ENCODE results near the gene MCAT.

Gene MCAT

GRCh38 chr22:43136801-43137200, 6.4 kb downstream of the MCAT start:
- DNase-seq, result no peak
- H3K27ac ChIP-seq (ENCODE audit: insufficient read depth, low read length, poor library complexity, severe bottlenecking), result no peak overlapping the region
- peaks cover 22% of the 10 kb centered on the region for H3K36me3 ChIP-seq (ENCODE audit: control insufficient read depth, insufficient read depth, low read length)
- no peak overlapping the region for H3K4me3 ChIP-seq (ENCODE audit: insufficient read depth, low read depth, low read length, poor library complexity, severe bottlenecking)
- H3K27me3 ChIP-seq (replicated peaks; ENCODE audit: control insufficient read depth, insufficient read depth, low read length, poor library complexity, severe bottlenecking), result no peaks in the 10 kb centered on the region
- no peaks in the 10 kb centered on the region for H3K9me3 ChIP-seq (ENCODE audit: control insufficient read depth, low read length)
- no peaks in the 10 kb centered on the region for H3K4me1 ChIP-seq (ENCODE audit: control insufficient read depth, insufficient read depth, low read length, poor library complexity, severe bottlenecking)

- Histone ChIP-seq H3K4me3 (ENCODE audit: insufficient read depth, low read depth, low read length, poor library complexity, severe bottlenecking) (no peak overlapping the region), H3K36me3 (ENCODE audit: control insufficient read depth, insufficient read depth, low read length) (peaks cover 22% of the 10 kb centered on the region), H3K4me1 (ENCODE audit: control insufficient read depth, insufficient read depth, low read length, poor library complexity, severe bottlenecking) (no peaks in the 10 kb centered on the region), H3K9me3 (ENCODE audit: control insufficient read depth, low read length) (no peaks in the 10 kb centered on the region), H3K27me3 (replicated peaks; ENCODE audit: control insufficient read depth, insufficient read depth, low read length, poor library complexity, severe bottlenecking) (no peaks in the 10 kb centered on the region), H3K27ac (ENCODE audit: insufficient read depth, low read length, poor library complexity, severe bottlenecking) (no peak overlapping the region)
- DNase-seq, result no peak
Observed at GRCh38 chr22:43136255-43136654, 6.9 kb downstream of the MCAT start.

GRCh38 chr22:43135565-43135964, 7.6 kb downstream of the MCAT start:
- no peak for DNase-seq
- H3K27me3 ChIP-seq (replicated peaks; ENCODE audit: control insufficient read depth, insufficient read depth, low read length, poor library complexity, severe bottlenecking), result no peaks in the 10 kb centered on the region

GRCh38 chr22:43134553-43134952, 8.6 kb downstream of the MCAT start:
- Histone ChIP-seq H3K27me3 (replicated peaks; ENCODE audit: control insufficient read depth, insufficient read depth, low read length, poor library complexity, severe bottlenecking) (no peaks in the 10 kb centered on the region), H3K4me1 (ENCODE audit: control insufficient read depth, insufficient read depth, low read length, poor library complexity, severe bottlenecking) (no peaks in the 10 kb centered on the region), H3K36me3 (ENCODE audit: control insufficient read depth, insufficient read depth, low read length) (peaks cover 18% of the 10 kb centered on the region), H3K9me3 (ENCODE audit: control insufficient read depth, low read length) (no peaks in the 10 kb centered on the region), H3K27ac (ENCODE audit: insufficient read depth, low read length, poor library complexity, severe bottlenecking) (no peak overlapping the region), H3K4me3 (ENCODE audit: insufficient read depth, low read depth, low read length, poor library complexity, severe bottlenecking) (no peak overlapping the region)
- no peak for DNase-seq

More at GRCh38 chr22:43135565-43135964, 7.6 kb downstream of the MCAT start:
- H3K27ac ChIP-seq (ENCODE audit: insufficient read depth, low read length, poor library complexity, severe bottlenecking), result no peak overlapping the region
- no peaks in the 10 kb centered on the region for H3K4me1 ChIP-seq (ENCODE audit: control insufficient read depth, insufficient read depth, low read length, poor library complexity, severe bottlenecking)
- no peaks in the 10 kb centered on the region for H3K9me3 ChIP-seq (ENCODE audit: control insufficient read depth, low read length)
- H3K36me3 ChIP-seq (ENCODE audit: control insufficient read depth, insufficient read depth, low read length), result peaks cover 20% of the 10 kb centered on the region
- H3K4me3 ChIP-seq (ENCODE audit: insufficient read depth, low read depth, low read length, poor library complexity, severe bottlenecking), result no peak overlapping the region

- H3K4me3 ChIP-seq (ENCODE audit: insufficient read depth, low read depth, low read length, poor library complexity, severe bottlenecking), result no peak overlapping the region
- H3K4me1 ChIP-seq (ENCODE audit: control insufficient read depth, insufficient read depth, low read length, poor library complexity, severe bottlenecking), result no peaks in the 10 kb centered on the region
- no peaks in the 10 kb centered on the region for H3K27me3 ChIP-seq (replicated peaks; ENCODE audit: control insufficient read depth, insufficient read depth, low read length, poor library complexity, severe bottlenecking)
- H3K27ac ChIP-seq (ENCODE audit: insufficient read depth, low read length, poor library complexity, severe bottlenecking), result no peak overlapping the region
- H3K36me3 ChIP-seq (ENCODE audit: control insufficient read depth, insufficient read depth, low read length), result peaks cover 18% of the 10 kb centered on the region
- H3K9me3 ChIP-seq (ENCODE audit: control insufficient read depth, low read length), result no peaks in the 10 kb centered on the region
- no peak for DNase-seq
Observed at GRCh38 chr22:43133401-43133800, 9.8 kb downstream of the MCAT start.

- DNase-seq, result no peak
- Histone ChIP-seq H3K27ac (ENCODE audit: insufficient read depth, low read length, poor library complexity, severe bottlenecking) (no peak overlapping the region), H3K9me3 (ENCODE audit: control insufficient read depth, low read length) (no peaks in the 10 kb centered on the region), H3K4me3 (ENCODE audit: insufficient read depth, low read depth, low read length, poor library complexity, severe bottlenecking) (no peak overlapping the region), H3K4me1 (ENCODE audit: control insufficient read depth, insufficient read depth, low read length, poor library complexity, severe bottlenecking) (no peaks in the 10 kb centered on the region), H3K36me3 (ENCODE audit: control insufficient read depth, insufficient read depth, low read length) (peaks cover 14% of the 10 kb centered on the region), H3K27me3 (replicated peaks; ENCODE audit: control insufficient read depth, insufficient read depth, low read length, poor library complexity, severe bottlenecking) (no peaks in the 10 kb centered on the region)
Observed at GRCh38 chr22:43131773-43132501, 11.3 kb downstream of the MCAT start.

- no peaks in the 10 kb centered on the region for H3K9me3 ChIP-seq (ENCODE audit: control insufficient read depth, low read length)
- DNase-seq, result no peak
- H3K4me1 ChIP-seq (ENCODE audit: control insufficient read depth, insufficient read depth, low read length, poor library complexity, severe bottlenecking), result no peaks in the 10 kb centered on the region
- H3K36me3 ChIP-seq (ENCODE audit: control insufficient read depth, insufficient read depth, low read length), result no peaks in the 10 kb centered on the region
- no peaks in the 10 kb centered on the region for H3K27me3 ChIP-seq (replicated peaks; ENCODE audit: control insufficient read depth, insufficient read depth, low read length, poor library complexity, severe bottlenecking)
- no peak overlapping the region for H3K4me3 ChIP-seq (ENCODE audit: insufficient read depth, low read depth, low read length, poor library complexity, severe bottlenecking)
- no peak overlapping the region for H3K27ac ChIP-seq (ENCODE audit: insufficient read depth, low read length, poor library complexity, severe bottlenecking)
Observed at GRCh38 chr22:43129426-43130425, 13.5 kb downstream of the MCAT start.

GRCh38 chr22:43128928-43129424, 14.2 kb downstream of the MCAT start:
- H3K27me3 ChIP-seq (replicated peaks; ENCODE audit: control insufficient read depth, insufficient read depth, low read length, poor library complexity, severe bottlenecking), result no peaks in the 10 kb centered on the region
- no peaks in the 10 kb centered on the region for H3K36me3 ChIP-seq (ENCODE audit: control insufficient read depth, insufficient read depth, low read length)
- no peak for DNase-seq
- no peaks in the 10 kb centered on the region for H3K4me1 ChIP-seq (ENCODE audit: control insufficient read depth, insufficient read depth, low read length, poor library complexity, severe bottlenecking)
- no peaks in the 10 kb centered on the region for H3K9me3 ChIP-seq (ENCODE audit: control insufficient read depth, low read length)
- H3K27ac ChIP-seq (ENCODE audit: insufficient read depth, low read length, poor library complexity, severe bottlenecking), result no peak overlapping the region
- no peak overlapping the region for H3K4me3 ChIP-seq (ENCODE audit: insufficient read depth, low read depth, low read length, poor library complexity, severe bottlenecking)

- H3K4me3 ChIP-seq (ENCODE audit: insufficient read depth, low read depth, low read length, poor library complexity, severe bottlenecking), result no peak overlapping the region
- no peaks in the 10 kb centered on the region for H3K27me3 ChIP-seq (replicated peaks; ENCODE audit: control insufficient read depth, insufficient read depth, low read length, poor library complexity, severe bottlenecking)
- no peak overlapping the region for H3K27ac ChIP-seq (ENCODE audit: insufficient read depth, low read length, poor library complexity, severe bottlenecking)
- no peaks in the 10 kb centered on the region for H3K4me1 ChIP-seq (ENCODE audit: control insufficient read depth, insufficient read depth, low read length, poor library complexity, severe bottlenecking)
- H3K36me3 ChIP-seq (ENCODE audit: control insufficient read depth, insufficient read depth, low read length), result no peaks in the 10 kb centered on the region
- no peak for DNase-seq
- H3K9me3 ChIP-seq (ENCODE audit: control insufficient read depth, low read length), result no peaks in the 10 kb centered on the region
Observed at GRCh38 chr22:43128116-43128515, 15.1 kb downstream of the MCAT start.
